ENCODE measurements around the gene PTPRD. TPM values are rescaled to one million over a fixed set of nuclear protein-coding genes. Genes with fewer than 3 reads are reported as not detected.

The PTPRD gene
- total and polyA plus RNA-seq, 3 experiments from 2014 or later, result 0.02 to 0.04 TPM; not detected in 1

DNA sequence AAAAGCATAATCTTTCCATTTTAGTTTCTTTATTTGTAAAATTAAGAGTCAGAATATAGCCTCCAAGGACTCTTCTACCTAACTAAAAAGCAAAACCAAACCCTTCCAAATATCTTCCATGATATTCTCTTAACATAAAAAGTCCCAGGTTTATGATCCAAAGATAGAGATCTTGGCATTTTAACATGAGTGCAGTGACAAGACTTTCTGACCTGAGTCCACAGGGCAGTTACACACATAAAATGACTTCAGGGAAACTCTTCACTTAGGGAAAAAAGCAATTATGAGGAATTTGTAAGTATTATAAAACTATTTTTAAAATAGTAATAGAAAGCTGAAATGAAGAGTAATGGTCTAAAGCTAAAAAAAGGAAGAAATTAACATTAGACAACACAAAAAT, 2040.6 kb downstream of the PTPRD start:
- ChIA-PET CTCF (interaction anchor here (0.7 kb wide), 1 partner anchor 13 kb away, joined by 3 read pairs; no protein-coding TSS in a partner anchor), POLR2A (no interaction called here)
- no peaks in the 10 kb centered on the region for H3K27me3 ChIP-seq (ENCODE audit: insufficient read depth, low read length, poor library complexity, severe bottlenecking)
- no peak overlapping the region for H3K27ac Mint-ChIP-seq
- no peak overlapping the region for H3K4me3 ChIP-seq (ENCODE audit: low read length)
- DNase-seq, result no peak
- no peaks in the 10 kb centered on the region for H3K36me3 Mint-ChIP-seq
- no peaks in the 10 kb centered on the region for H3K9me3 ChIP-seq (ENCODE audit: low read length)
- no peaks in the 10 kb centered on the region for H3K4me1 Mint-ChIP-seq
- no peak overlapping the region for H3K4me3 Mint-ChIP-seq
- H3K36me3 ChIP-seq (ENCODE audit: insufficient read depth, low read length), result no peaks in the 10 kb centered on the region
- H3K27ac ChIP-seq (ENCODE audit: low read depth, low read length), result no peak overlapping the region
- H3K9me3 Mint-ChIP-seq, result no peaks in the 10 kb centered on the region
- no peaks in the 10 kb centered on the region for H3K4me1 ChIP-seq (ENCODE audit: insufficient read depth, low read length)
- H3K27me3 Mint-ChIP-seq, result peaks cover 0 to 2% of the 10 kb centered on the region in 2 donors

DNA sequence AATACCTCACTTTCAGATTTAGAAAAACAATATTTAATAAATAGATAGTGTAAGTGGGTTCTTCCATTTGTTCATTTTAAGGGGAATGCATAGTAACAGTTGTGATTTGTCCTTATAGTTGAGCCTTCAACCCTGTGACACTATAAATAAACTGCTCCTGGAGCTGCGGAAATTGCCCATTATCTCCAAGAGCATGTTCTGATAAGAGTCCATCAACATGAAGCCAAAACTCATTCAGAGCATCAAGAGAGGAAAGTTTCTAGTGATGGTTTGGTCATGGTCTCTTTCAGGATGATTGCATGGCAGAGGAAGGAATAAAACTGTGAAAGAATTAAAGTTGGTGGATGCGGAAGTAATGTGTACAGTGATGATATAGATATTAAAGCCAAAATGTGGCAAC, 2041.2 kb downstream of the PTPRD start:
- H3K27me3 ChIP-seq (ENCODE audit: insufficient read depth, low read length, poor library complexity, severe bottlenecking), result no peaks in the 10 kb centered on the region
- Mint-ChIP-seq H3K27ac (no peak overlapping the region), H3K36me3 (no peaks in the 10 kb centered on the region), H3K9me3 (peaks cover 0 to 2% (median 0%) of the 10 kb centered on the region in 5 donors), H3K27me3 (peaks cover 0 to 1% of the 10 kb centered on the region in 2 donors), H3K4me3 (no peak overlapping the region), H3K4me1 (no peaks in the 10 kb centered on the region)
- ChIA-PET POLR2A (no interaction called here), CTCF (interaction anchor here (0.7 kb wide), 1 partner anchor 12 kb away, joined by 3 read pairs; no protein-coding TSS in a partner anchor)
- no peak overlapping the region for H3K4me3 ChIP-seq (ENCODE audit: low read length)
- DNase-seq, result no peak
- no peaks in the 10 kb centered on the region for H3K9me3 ChIP-seq (ENCODE audit: low read length)
- no peaks in the 10 kb centered on the region for H3K36me3 ChIP-seq (ENCODE audit: insufficient read depth, low read length)
- no peaks in the 10 kb centered on the region for H3K4me1 ChIP-seq (ENCODE audit: insufficient read depth, low read length)
- no peak overlapping the region for H3K27ac ChIP-seq (ENCODE audit: low read depth, low read length)

DNA sequence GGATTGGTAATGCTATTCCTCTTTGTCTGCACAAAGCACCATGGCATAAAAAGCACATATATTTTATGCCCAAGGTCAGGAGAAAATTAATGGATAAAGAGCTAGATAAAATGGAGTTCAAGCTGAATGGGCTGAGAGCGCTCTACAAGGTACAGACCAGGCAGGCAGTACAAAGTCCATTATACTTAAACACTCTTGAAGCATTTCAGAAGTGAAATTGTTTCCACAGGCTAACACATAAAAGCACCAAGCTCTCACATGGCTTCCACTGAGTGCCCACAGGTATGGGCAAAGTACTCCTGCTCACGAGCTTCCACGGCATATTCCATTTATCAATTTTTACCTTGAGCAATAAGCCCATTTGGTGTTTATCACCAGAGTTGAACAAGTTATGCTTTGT, 2042.0 kb downstream of the PTPRD start:
- Histone ChIP-seq H3K4me1 (ENCODE audit: insufficient read depth, low read length) (no peaks in the 10 kb centered on the region), H3K9me3 (ENCODE audit: low read length) (no peaks in the 10 kb centered on the region), H3K36me3 (ENCODE audit: insufficient read depth, low read length) (no peaks in the 10 kb centered on the region), H3K27ac (ENCODE audit: low read depth, low read length) (no peak overlapping the region), H3K4me3 (ENCODE audit: low read length) (no peak overlapping the region), H3K27me3 (ENCODE audit: insufficient read depth, low read length, poor library complexity, severe bottlenecking) (no peaks in the 10 kb centered on the region)
- Mint-ChIP-seq H3K9me3 (peaks cover 0 to 2% (median 0%) of the 10 kb centered on the region in 5 donors), H3K4me3 (no peak overlapping the region), H3K27ac (no peak overlapping the region), H3K36me3 (no peaks in the 10 kb centered on the region), H3K4me1 (no peaks in the 10 kb centered on the region), H3K27me3 (no peaks in the 10 kb centered on the region)
- ChIA-PET POLR2A (no interaction called here), CTCF (no interaction called here)
- no peak for DNase-seq

DNA sequence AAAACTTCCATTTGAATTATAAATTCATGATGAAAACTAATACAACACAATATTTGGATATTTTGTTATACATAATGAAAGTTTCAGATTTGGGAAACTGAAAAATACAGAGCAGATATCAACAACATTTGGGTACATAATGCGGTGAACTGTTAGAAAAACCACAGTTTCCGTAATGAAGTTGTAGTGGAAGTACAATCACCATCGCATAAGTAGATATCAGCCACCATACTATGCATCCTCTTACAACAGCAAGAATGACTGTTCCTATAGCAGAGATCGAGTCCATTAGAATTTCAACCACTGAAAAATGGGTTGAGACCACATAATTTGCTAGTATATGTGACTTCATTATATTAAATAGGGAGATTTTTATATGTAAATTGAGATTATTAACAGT, 2043.0 kb downstream of the PTPRD start:
- no peaks in the 10 kb centered on the region for H3K36me3 Mint-ChIP-seq
- Histone ChIP-seq H3K4me3 (ENCODE audit: low read length) (no peak overlapping the region), H3K9me3 (ENCODE audit: low read length) (no peaks in the 10 kb centered on the region), H3K27ac (ENCODE audit: low read depth, low read length) (no peak overlapping the region), H3K4me1 (ENCODE audit: insufficient read depth, low read length) (no peaks in the 10 kb centered on the region), H3K27me3 (ENCODE audit: insufficient read depth, low read length, poor library complexity, severe bottlenecking) (no peaks in the 10 kb centered on the region), H3K36me3 (ENCODE audit: insufficient read depth, low read length) (no peaks in the 10 kb centered on the region)
- no peaks in the 10 kb centered on the region for H3K27me3 Mint-ChIP-seq
- H3K9me3 Mint-ChIP-seq, result peaks cover 0 to 2% (median 0%) of the 10 kb centered on the region in 5 donors
- H3K4me3 Mint-ChIP-seq, result no peak overlapping the region
- DNase-seq, result no peak
- H3K27ac Mint-ChIP-seq, result no peak overlapping the region
- POLR2A ChIA-PET, result no interaction called here
- peaks cover 0 to 2% (median 2%) of the 10 kb centered on the region in 3 donors for H3K4me1 Mint-ChIP-seq
- CTCF ChIA-PET, result no interaction called here

DNA sequence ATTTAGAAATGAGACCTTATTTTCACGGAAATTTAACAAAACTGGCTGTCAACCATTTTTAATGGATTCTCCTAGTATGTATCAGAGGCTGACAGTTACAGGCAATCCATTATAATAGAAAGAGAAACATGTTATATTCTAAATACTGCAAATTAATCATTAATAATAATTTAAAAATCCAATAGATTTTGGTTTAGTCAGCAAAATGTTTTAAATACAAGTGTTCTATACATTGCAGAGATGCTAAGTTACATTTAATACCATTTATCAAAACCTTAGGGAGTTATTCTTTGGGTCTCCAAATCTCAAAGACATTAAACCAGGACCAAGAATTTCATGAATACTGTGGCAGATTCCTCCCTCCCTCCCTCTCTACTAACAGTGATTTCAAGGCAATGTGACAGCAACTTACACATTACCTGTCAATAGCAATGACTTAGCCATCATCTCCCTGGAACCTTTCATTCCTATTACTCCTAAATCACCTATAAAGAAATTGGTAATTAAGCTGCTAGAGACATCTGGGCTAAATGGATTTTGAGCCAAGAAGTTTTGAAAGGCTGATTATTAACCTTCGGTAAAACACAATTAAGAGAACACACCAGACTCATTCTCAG, 2044.7 kb downstream of the PTPRD start:
- Histone ChIP-seq H3K27me3 (ENCODE audit: insufficient read depth, low read length, poor library complexity, severe bottlenecking) (no peaks in the 10 kb centered on the region), H3K4me3 (ENCODE audit: low read length) (no peak overlapping the region), H3K9me3 (ENCODE audit: low read length) (no peaks in the 10 kb centered on the region), H3K27ac (ENCODE audit: low read depth, low read length) (no peak overlapping the region), H3K4me1 (ENCODE audit: insufficient read depth, low read length) (no peaks in the 10 kb centered on the region), H3K36me3 (ENCODE audit: insufficient read depth, low read length) (no peaks in the 10 kb centered on the region)
- Mint-ChIP-seq H3K4me3 (no peak overlapping the region), H3K27ac (no peak overlapping the region), H3K9me3 (peaks cover 0 to 2% (median 0%) of the 10 kb centered on the region in 5 donors), H3K27me3 (no peaks in the 10 kb centered on the region), H3K4me1 (peaks cover 0 to 5% (median 2%) of the 10 kb centered on the region in 3 donors), H3K36me3 (no peaks in the 10 kb centered on the region)
- DNase-seq, result no peak
- ChIA-PET CTCF (no interaction called here), POLR2A (no interaction called here)

DNA sequence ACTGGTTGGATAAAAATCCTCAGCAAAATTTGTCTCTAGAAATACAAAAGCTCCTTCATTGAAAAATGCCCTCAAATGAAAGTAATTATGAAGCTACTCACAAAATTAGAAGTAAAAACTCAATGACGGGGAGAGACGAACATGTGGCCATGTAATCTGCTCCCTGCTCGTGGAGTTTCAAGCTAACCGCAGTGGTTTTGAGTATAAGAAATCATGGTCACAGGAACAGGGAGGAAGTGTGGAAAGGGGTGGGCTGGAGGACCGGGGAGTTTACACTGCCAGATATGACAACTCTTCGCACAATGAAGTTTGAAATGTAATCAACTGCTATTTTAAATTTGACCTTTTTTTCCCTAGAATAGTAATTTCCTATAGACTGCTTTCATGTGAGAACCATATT, 2047.8 kb downstream of the PTPRD start:
- H3K36me3 ChIP-seq (ENCODE audit: insufficient read depth, low read length), result no peaks in the 10 kb centered on the region
- H3K4me1 ChIP-seq (ENCODE audit: insufficient read depth, low read length), result no peaks in the 10 kb centered on the region
- H3K27me3 ChIP-seq (ENCODE audit: insufficient read depth, low read length, poor library complexity, severe bottlenecking), result no peaks in the 10 kb centered on the region
- CTCF ChIA-PET, result no interaction called here
- H3K27ac Mint-ChIP-seq, result no peak overlapping the region
- H3K9me3 Mint-ChIP-seq, result peaks cover 0 to 2% (median 0%) of the 10 kb centered on the region in 5 donors
- no peaks in the 10 kb centered on the region for H3K9me3 ChIP-seq (ENCODE audit: low read length)
- H3K4me1 Mint-ChIP-seq, result peaks cover 0 to 5% (median 2%) of the 10 kb centered on the region in 3 donors
- H3K27me3 Mint-ChIP-seq, result no peaks in the 10 kb centered on the region
- H3K27ac ChIP-seq (ENCODE audit: low read depth, low read length), result no peak overlapping the region
- H3K4me3 ChIP-seq (ENCODE audit: low read length), result no peak overlapping the region
- H3K36me3 Mint-ChIP-seq, result no peaks in the 10 kb centered on the region
- DNase-seq, result no peak
- H3K4me3 Mint-ChIP-seq, result no peak overlapping the region
- POLR2A ChIA-PET, result no interaction called here

DNA sequence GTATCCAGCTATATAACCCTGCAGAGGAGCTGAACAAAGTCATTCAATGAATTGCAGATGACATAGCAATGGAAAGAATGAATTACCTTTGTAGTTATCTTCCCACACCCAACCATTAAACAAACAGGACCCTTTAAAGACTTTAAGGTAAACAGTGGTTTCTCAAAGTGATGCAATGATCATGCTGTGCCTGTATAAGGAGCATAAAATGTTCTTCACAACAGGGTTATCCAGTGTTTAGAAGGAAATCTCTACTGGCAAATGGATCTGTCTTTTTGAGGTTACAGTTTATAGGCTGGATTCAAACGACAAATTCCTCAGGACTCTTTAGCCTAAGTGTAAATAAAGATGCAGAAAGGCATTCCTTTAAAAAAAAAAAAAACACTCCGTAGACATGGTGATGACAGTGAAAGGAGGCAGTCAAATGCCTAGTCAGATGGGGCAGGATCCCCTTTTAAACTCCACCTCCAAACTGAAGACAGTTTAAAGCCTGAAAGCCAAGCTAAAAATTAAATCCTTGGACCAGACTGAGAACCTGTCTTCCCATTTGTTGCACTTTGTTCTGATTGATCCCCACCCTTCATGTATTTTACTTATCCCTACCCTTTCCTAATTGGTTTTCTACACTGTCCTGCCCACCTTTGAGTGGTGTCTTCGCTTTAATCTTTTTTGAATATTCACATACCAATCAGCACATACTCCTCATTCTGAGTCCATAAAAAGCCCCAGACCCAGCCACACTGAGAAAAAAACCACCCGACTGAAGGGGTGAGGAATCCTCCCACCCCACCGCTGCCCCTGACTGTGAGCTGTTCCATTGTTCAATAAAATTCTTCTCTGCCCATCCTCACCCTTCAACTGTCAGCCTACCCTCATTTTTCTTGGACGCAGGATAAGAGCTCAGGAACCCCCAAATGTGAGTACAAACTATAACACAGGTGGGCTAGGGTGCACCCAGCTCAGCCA, 2052.0 kb downstream of the PTPRD start:
- Mint-ChIP-seq H3K36me3 (no peaks in the 10 kb centered on the region), H3K4me1 (peaks cover 0 to 5% (median 2%) of the 10 kb centered on the region in 3 donors), H3K4me3 (no peak overlapping the region), H3K27ac (no peak overlapping the region), H3K9me3 (no peaks in the 10 kb centered on the region), H3K27me3 (no peaks in the 10 kb centered on the region)
- Histone ChIP-seq H3K9me3 (ENCODE audit: low read length) (no peaks in the 10 kb centered on the region), H3K36me3 (ENCODE audit: insufficient read depth, low read length) (no peaks in the 10 kb centered on the region), H3K27me3 (ENCODE audit: insufficient read depth, low read length, poor library complexity, severe bottlenecking) (no peaks in the 10 kb centered on the region), H3K27ac (ENCODE audit: low read depth, low read length) (no peak overlapping the region), H3K4me3 (ENCODE audit: low read length) (no peak overlapping the region), H3K4me1 (ENCODE audit: insufficient read depth, low read length) (no peaks in the 10 kb centered on the region)
- DNase-seq, result no peak
- CTCF ChIA-PET, result no interaction called here
- POLR2A ChIA-PET, result no interaction called here

DNA sequence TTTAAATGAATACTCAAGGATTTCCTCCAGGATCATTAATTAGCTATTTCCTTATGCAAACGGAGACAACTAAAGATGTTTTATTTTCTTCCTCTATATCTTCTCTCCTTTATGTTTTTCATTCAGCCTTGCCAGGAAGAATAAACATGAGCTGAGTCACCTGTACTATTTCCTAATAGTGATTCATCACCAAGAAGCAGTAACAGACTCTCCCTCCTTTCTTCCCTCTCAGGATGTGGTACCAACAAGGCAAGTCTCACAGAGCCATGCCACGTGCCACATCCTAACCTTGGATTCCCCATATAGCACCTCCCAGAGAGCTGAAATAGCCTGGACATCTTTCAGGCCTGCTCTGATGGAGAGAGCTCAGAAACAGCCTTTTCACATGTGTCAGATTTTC, 2054.6 kb downstream of the PTPRD start:
- Histone ChIP-seq H3K27me3 (ENCODE audit: insufficient read depth, low read length, poor library complexity, severe bottlenecking) (no peaks in the 10 kb centered on the region), H3K36me3 (ENCODE audit: insufficient read depth, low read length) (no peaks in the 10 kb centered on the region), H3K27ac (ENCODE audit: low read depth, low read length) (no peak overlapping the region), H3K9me3 (ENCODE audit: low read length) (no peaks in the 10 kb centered on the region), H3K4me3 (ENCODE audit: low read length) (no peak overlapping the region), H3K4me1 (ENCODE audit: insufficient read depth, low read length) (no peaks in the 10 kb centered on the region)
- no peaks in the 10 kb centered on the region for H3K4me1 Mint-ChIP-seq
- H3K9me3 Mint-ChIP-seq, result no peaks in the 10 kb centered on the region
- no peak overlapping the region for H3K27ac Mint-ChIP-seq
- ChIA-PET POLR2A (interaction anchor here (0.6 kb wide), 1 partner anchor 979 kb away, joined by 3 read pairs; no protein-coding TSS in a partner anchor), CTCF (no interaction called here)
- H3K4me3 Mint-ChIP-seq, result no peak overlapping the region
- no peak for DNase-seq
- H3K36me3 Mint-ChIP-seq, result no peaks in the 10 kb centered on the region
- H3K27me3 Mint-ChIP-seq, result no peaks in the 10 kb centered on the region
